ENCODE data around the gene HSPB3.
"Not testable (repeated sequence)": the region's sequence is repeated elsewhere in the genome, so short reads cannot be mapped to it uniquely, and the experiment has no call there.

HSPB3 gene

GRCh38 chr5:54455413-54456157, at the start of gene HSPB3:
Gene HSPB3, plus strand, starts transcription at chr5:54455699. Its CDS starts 91 bp downstream, at chr5:54455790.
- DNase-seq (ENCODE audit: low read depth): no peak

- DNase-seq (ENCODE audit: low read depth): no peak
Measured at GRCh38 chr5:54411176-54411575, 44.3 kb upstream of the HSPB3 start.

- no peak for DNase-seq (ENCODE audit: low read depth)
Measured at GRCh38 chr5:54412913-54413312, 42.6 kb upstream of the HSPB3 start.

GRCh38 chr5:54415147-54415546, 40.4 kb upstream of the HSPB3 start:
- DNase-seq (ENCODE audit: low read depth): no peak

- DNase-seq (ENCODE audit: low read depth): no peak
Measured at GRCh38 chr5:54415896-54416601, 39.5 kb upstream of the HSPB3 start.

- not testable (repeated sequence) for DNase-seq (ENCODE audit: low read depth)
Measured at GRCh38 chr5:54419573-54420423, 35.7 kb upstream of the HSPB3 start.

GRCh38 chr5:54420511-54420910, 35.0 kb upstream of the HSPB3 start:
- DNase-seq (ENCODE audit: low read depth): not testable (repeated sequence)

GRCh38 chr5:54421976-54422375, 33.5 kb upstream of the HSPB3 start:
- no peak for DNase-seq (ENCODE audit: low read depth)

- DNase-seq (ENCODE audit: low read depth): no peak
Measured at GRCh38 chr5:54425258-54425657, 30.2 kb upstream of the HSPB3 start.

GRCh38 chr5:54426209-54426608, 29.3 kb upstream of the HSPB3 start:
- no peak for DNase-seq (ENCODE audit: low read depth)

- DNase-seq (ENCODE audit: low read depth): not testable (repeated sequence)
Measured at GRCh38 chr5:54434650-54435049, 20.8 kb upstream of the HSPB3 start.

GRCh38 chr5:54438620-54439389, 16.7 kb upstream of the HSPB3 start:
- no peak for DNase-seq (ENCODE audit: low read depth)

- DNase-seq (ENCODE audit: low read depth): no peak
Measured at GRCh38 chr5:54440456-54440893, 15.0 kb upstream of the HSPB3 start.

- no peak for DNase-seq (ENCODE audit: low read depth)
Measured at GRCh38 chr5:54442271-54442670, 13.2 kb upstream of the HSPB3 start.

GRCh38 chr5:54443270-54443669, 12.2 kb upstream of the HSPB3 start:
- DNase-seq (ENCODE audit: low read depth): no peak

GRCh38 chr5:54445691-54446378, 9.7 kb upstream of the HSPB3 start:
- DNase-seq (ENCODE audit: low read depth): no peak

GRCh38 chr5:54446379-54446732, 9.1 kb upstream of the HSPB3 start:
- DNase-seq (ENCODE audit: low read depth): no peak

GRCh38 chr5:54449923-54450322, 5.6 kb upstream of the HSPB3 start:
- no peak for DNase-seq (ENCODE audit: low read depth)

- DNase-seq (ENCODE audit: low read depth): no peak
Measured at GRCh38 chr5:54450542-54450941, 5.0 kb upstream of the HSPB3 start.

- no peak for DNase-seq (ENCODE audit: low read depth)
Measured at GRCh38 chr5:54453046-54453445, 2.5 kb upstream of the HSPB3 start.

GRCh38 chr5:54454602-54455001, 897 bp upstream of the HSPB3 start:
- DNase-seq (ENCODE audit: low read depth): no peak

All from activated T-cell treated with anti-CD3 and anti-CD28 coated beads for 1 hour (primary cell).